Stimulated activated CD4-positive, alpha-beta T cell treated with anti-CD3 and anti-CD28 coated beads, Interleukin-1b, Interleukin-23, amount 100 ng/mL, for 1 hour (primary cell): Measurements from ENCODE around the gene PCP4.
"Not testable (repeated sequence)": the region's sequence is repeated elsewhere in the genome, so short reads cannot be mapped to it uniquely, and the experiment has no call there.

Source experiments
- DNase-seq, 2 donors: peaks; one replicate each; pipeline ENCODE4 v3.0.0-alpha.2; 2020; ENCODE audit warnings: low read depth in 2 of 2

PCP4 gene

GRCh38 chr21:39863111-39863510 is 4.1 kb upstream of the PCP4 start:
- DNase-seq, result no peak

- no peak for DNase-seq
These were observed 1.1 kb upstream of the PCP4 start for GRCh38 chr21:39866093-39866492.

DNA sequence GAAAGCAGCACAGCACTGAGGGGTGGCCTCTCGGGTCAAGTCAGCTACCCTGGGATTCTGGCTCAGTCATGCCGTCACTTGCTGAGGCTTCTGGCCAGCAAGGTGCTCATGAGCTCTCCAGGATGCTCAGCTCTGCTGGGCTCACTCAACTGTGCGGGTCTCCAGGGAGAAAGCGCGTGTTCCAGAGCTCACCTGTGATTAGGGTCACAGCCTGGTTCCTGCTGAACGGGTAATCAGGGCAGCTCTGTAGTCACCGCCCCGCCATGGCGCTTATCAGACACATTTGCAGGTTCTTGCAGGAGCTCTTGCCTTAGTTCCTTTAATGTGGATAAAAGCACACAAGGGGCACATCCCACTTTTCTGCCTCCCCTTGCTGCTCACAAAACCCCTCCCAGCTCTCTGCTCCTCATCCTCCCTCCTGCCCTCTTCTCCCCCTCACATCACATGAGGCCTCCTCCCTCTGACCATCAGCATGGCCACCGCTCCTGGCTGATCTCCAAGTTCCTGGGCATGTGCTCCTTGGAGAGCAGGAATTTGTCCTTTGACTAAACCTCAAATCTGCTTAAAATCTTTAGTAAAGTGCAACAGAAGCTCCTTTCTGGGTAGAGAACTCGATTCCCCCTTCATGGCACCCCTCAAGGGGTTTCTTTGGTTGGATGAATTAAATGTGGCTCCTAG is 2.0 kb downstream of the PCP4 start:
- no peak for DNase-seq

- no peak for DNase-seq
These were observed 6.4 kb downstream of the PCP4 start for GRCh38 chr21:39873687-39874086.

DNA sequence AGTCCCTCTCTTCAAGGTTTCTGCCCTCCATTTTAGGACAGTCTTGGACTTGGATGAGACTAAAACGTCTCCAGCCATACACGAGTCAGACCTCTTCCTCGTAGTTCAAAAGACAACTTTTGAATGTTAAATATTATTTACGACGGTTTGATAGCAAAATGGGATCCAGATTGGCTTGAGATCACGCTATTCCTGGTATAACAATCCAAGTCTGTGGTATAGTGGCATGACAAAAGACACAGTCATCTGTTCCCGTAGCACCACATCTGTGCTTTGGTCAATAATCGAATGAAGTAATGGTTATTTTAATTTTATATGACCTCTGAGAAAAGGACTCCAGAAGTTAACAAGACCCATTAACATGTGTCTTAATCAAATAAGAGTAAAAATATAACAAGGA is 7.0 kb downstream of the PCP4 start:
- no peak for DNase-seq

GRCh38 chr21:39874759-39875158 is 7.5 kb downstream of the PCP4 start:
- DNase-seq, result no peak

- DNase-seq, result no peak
These were observed 14.4 kb downstream of the PCP4 start for GRCh38 chr21:39881661-39882060.

DNA sequence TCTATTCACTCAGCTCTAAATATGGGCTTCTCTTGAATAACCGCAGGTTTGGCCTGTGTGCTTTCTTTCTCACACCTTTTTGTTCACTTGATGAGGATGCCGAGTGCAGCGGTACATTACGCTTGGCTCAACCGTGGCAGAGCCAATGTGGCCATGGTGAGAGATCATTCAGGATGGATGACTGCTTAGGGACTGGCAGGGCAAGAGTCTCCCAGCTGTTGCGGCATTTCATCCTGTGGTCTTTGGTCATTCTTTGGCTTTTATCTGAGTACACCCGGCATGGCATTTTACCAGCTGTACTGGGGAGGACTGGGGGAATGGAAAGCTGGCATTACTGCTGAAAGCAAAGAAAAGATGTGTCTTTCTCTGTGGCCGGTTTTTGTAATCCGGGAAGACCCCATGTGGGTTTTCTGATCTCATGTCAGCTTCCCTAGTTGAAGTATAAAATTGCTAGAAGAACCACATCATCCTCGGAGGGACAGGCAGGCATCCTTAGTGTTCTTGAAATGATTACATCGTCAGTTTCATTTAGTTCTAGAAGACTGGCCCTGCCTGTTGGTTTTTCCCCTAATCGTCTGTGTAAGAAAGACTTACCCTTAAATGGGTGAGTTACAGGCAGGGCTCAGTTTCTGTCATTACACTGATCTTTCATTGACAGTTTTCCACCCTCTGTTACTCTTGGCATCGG is 15.1 kb downstream of the PCP4 start:
- no peak for DNase-seq

DNA sequence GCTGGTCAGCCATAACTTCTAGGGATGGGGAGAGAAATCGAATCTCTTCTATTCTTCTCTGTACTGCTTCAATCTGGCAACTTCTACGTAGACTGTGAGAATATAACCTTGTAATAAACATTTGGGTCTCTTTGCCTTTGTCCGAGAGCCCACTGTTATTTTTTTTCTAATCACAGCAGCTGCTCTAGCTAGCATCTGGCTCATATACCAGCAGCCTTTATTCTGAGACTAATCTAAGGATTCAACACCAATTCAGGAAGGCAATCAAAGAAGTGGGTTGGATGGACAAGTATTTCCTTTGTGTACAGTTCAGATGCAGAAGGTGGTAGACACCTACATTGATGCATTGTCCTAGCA is 15.6 kb downstream of the PCP4 start:
- DNase-seq, result no peak

DNA sequence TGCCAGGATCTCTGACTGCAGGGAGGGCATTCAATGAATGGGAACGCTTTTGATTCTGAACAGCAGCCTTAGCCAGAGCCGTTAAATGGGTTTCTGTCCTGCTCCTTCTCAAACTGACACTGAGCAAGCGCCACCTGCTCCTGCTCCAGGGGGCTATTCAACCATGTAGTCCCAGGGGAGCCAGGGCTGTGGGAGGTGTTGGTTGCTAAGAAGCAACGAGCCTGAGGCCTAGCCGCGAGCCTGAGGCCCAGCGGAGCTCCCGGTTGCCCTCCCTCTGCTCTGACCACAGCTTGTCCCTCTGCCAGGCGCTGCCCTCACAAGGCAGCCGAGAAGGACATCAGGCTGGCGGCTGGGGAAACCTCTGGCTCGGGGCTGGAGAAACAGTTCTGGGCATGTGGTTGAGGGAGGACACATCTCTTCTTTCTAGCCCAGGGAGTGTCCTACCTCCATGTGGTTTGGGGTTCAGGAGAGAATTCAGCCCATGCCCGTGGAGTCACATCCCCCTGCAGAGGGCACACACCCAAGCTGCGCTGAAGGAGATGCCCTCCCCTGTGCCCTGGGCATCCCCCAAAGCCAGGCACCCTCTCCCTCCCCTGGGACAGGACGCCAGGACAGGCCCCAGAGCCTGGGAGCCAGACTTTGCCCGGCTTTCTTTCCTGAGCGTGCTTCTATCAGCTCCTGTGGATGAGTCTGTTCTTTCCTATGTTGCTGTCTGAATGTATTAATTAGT is 18.0 kb downstream of the PCP4 start:
- no peak for DNase-seq

GRCh38 chr21:39888848-39889247 is 21.6 kb downstream of the PCP4 start:
- DNase-seq, result no peak

GRCh38 chr21:39891111-39891510 is 23.9 kb downstream of the PCP4 start:
- no peak for DNase-seq

- DNase-seq, result not testable (repeated sequence)
These were observed 24.6 kb downstream of the PCP4 start for GRCh38 chr21:39891863-39892262.

DNA sequence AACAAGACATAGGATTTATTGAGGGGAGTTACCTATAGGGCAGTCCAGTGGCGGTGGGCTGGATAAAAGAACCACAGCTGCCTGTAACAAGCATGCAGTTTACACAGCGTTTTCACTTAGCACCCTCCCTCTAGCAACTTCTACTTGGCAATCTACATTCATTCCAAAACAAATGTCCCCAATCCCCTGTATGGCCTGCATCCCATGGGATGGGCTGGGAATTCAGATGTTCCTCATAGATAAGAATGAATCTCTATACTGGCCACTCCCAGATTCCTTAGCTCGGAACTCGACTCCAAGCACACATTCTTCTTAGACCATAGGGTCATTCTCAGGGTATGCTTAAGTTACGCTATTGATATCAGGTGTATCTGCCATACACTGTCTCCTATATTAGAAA is 33.3 kb downstream of the PCP4 start:
- DNase-seq, result no peak

- DNase-seq, result no peak
These were observed 33.7 kb downstream of the PCP4 start for GRCh38 chr21:39900911-39901310.

- no peak for DNase-seq
These were observed 35.7 kb downstream of the PCP4 start for GRCh38 chr21:39902986-39903385.

- DNase-seq, result no peak
These were observed 37.2 kb downstream of the PCP4 start for GRCh38 chr21:39904457-39904856.

DNA sequence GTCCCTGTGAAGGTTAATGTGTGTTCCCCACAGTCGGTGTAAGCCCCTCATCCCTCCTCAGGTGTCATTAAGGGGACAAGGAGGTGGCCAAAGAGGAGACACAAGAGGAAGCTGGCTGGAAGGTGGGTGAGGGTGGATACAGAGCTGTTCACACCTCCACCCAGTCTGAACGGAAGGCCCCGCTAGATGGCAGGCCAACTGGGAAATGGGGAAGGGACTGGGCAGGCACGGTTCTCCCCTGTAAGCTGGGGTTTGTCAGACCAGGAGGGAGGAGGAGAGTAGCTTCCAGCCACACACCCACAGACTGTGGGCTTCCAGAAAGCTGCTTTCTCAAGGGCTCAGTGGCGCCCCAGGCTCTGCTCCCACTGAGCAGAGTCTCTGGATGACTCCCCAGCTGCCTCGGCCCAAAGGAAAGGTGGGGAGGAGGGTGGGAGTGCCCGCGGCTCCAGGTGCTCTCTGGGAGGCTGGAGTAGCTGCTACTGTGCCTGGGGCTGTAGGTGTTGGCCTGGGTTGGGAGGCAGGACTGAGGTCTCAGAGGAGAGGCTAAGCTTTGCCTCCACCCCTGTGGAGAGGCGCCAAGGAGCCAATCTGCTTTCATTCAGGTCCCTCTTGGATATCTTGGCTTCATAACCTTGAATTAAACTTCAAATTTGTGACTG is 41.2 kb downstream of the PCP4 start:
- no peak for DNase-seq

GRCh38 chr21:39911286-39912199 is 44.3 kb downstream of the PCP4 start:
- no peak for DNase-seq

DNA sequence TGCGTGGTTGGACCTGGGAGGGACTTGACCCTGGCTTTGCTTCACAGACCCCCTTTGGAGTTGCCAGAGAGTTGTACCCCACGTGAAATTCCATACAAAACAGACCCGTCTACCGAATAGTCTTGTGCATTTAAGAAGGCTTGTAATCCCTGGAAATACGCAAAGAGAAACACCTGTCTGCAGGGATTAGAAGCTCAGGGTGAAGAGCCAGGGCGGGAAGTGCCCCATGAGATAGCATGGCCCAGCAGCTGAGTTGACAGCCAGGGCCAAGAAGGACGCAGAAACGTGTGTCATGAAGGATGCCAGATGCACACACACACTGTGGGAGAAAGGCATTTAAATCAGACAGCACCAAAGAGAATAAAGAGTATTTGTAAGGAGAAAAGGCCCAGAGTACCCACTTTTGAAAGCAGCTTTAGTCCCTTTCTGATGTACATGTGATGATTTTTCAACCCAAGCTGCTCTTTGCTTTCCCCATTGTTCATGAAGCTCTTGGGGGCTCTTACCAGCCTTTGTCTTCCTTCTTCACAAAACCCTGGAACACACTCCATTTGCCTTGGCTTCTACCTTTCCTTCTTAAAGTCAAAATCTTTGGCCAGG is 46.6 kb downstream of the PCP4 start:
- no peak for DNase-seq

DNA sequence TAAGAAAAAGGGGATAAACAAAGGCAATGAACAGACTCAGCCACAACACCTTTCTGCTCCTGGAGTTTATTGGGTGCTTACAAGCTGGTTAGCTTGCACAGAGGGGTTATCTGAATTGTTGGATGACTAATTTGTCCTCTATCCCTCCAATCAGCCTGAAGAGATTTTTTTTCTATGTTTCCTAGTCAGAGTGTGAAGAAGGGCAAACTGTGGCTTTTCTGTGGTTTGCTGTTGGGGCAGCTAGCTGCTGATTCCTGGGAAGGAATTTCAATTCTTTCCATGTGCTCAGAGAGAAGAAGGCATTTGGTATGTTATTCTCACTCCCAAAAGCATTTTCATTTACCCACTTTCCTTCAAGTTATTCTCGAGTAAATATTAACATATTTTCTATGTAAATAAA is 48.6 kb downstream of the PCP4 start:
- no peak for DNase-seq
